ENCODE results near the gene KIF27.
A peak's percentile ranks its signal among the peaks of the same experiment; 100 is the strongest.

- TF ChIP-seq CTCF (IDR thresholded peaks at IDR 0.05) (peak in 4 of 5 experiments; percentile 39 to 87 (median 62)), POLR2A (IDR thresholded peaks at IDR 0.05) (peak; percentile 43 to 88), EP300 (IDR thresholded peaks at IDR 0.05) (peak; percentile 76 to 91)
Observed at GRCh38 chr9:83920927-83921707, at the start of gene KIF27.

Measured in tibial nerve (tissue), 4 donors.